DND-41 (cell line): Measurements from ENCODE around the gene DGKQ.

Experiments used
- EZH2 ChIP-seq: IDR thresholded peaks from 3 replicates; pipeline ENCODE4 v1.6.1; 2012; ENCODE audit warnings: borderline replicate concordance, low read depth, mild to moderate bottlenecking, moderate library complexity, low read length, inconsistent platforms; ENCODE audit not compliant: severe bottlenecking
- TF ChIP-seq, protein P1 (sequence below): IDR thresholded peaks from 2 replicates; pipeline ENCODE4 v1.5.1; 2012; ENCODE audit warnings: borderline replicate concordance, low read length, moderate library complexity, mild to moderate bottlenecking; ENCODE audit not compliant: poor library complexity, severe bottlenecking; ENCODE audit errors: extremely low read depth

DNA sequence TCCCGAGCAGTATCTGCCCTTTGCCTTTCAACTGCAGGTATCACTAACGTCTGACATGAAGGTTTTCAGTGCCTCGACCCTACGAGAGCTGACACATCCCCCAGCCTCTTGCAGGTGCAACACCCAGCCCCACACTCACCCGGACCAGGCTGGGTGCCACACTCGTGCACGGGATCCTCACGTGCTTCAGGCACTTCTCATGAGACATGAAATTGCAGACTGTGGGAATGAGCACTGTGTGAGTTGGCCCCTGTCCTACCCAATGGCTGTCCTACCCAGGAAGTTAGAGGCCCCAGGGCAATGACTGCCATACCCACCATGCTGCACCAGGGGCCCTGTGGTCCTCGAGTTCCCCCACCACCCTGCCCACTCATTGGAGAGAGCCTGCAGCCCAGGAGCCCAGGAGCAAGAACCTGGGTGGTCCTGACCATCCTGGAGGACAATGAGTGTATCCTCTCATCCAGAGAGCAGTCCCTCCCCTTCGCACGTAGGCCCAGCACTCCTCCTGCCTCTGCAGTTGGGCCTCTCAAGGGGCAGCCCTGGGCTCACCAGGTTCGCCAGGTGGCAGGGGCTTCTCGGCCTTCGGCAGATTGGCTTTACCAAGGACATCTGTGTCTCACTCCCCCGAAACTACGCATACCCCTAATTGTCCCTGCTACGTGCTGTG lies 2.4 kb downstream of the DGKQ start:
- TF ChIP-seq, protein P1, sequence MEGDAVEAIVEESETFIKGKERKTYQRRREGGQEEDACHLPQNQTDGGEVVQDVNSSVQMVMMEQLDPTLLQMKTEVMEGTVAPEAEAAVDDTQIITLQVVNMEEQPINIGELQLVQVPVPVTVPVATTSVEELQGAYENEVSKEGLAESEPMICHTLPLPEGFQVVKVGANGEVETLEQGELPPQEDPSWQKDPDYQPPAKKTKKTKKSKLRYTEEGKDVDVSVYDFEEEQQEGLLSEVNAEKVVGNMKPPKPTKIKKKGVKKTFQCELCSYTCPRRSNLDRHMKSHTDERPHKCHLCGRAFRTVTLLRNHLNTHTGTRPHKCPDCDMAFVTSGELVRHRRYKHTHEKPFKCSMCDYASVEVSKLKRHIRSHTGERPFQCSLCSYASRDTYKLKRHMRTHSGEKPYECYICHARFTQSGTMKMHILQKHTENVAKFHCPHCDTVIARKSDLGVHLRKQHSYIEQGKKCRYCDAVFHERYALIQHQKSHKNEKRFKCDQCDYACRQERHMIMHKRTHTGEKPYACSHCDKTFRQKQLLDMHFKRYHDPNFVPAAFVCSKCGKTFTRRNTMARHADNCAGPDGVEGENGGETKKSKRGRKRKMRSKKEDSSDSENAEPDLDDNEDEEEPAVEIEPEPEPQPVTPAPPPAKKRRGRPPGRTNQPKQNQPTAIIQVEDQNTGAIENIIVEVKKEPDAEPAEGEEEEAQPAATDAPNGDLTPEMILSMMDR = no peak
- TF ChIP-seq EZH2 = no peak
